PC-9 (cell line): ENCODE results near the gene INO80C. TPM values are rescaled to one million over a fixed set of nuclear protein-coding genes. Genes with fewer than 3 reads are reported as not detected.

Experiments used
- BruUV-seq: library from RNA; stranded (reverse); fragments of 400-500 nt; replicated peaks from 2 replicates; lab custom pipeline; 2021; lab: Mats Ljungman, UMichigan
- CTCF ChIA-PET: fragments of 300-600 bp; sonication (Branson Sonifier 250); formaldehyde crosslinking; loops from one replicate; lab custom pipeline; 2022; ENCODE audit warnings: antibody characterized with exemption; lab: Charles Lee
- POLR2A ChIA-PET: fragments of 300-600 bp; sonication (Branson Sonifier 250); formaldehyde crosslinking; loops from one replicate; lab custom pipeline; 2022; ENCODE audit warnings: antibody characterized with exemption; ENCODE audit not compliant: unreplicated experiment; lab: Charles Lee
- DNase-seq, 2 experiments: peaks; one replicate each; pipeline versions ENCODE4 v3.0.0 to v3.0.0-alpha.2; 2015 to 2022; ENCODE audit warnings: mixed read lengths in 1 of 2
- H2AFZ ChIP-seq: fragments of 200-600 bp; sonication (generic); 2 replicates; pipeline ENCODE4 v1.8.1; 2017; ENCODE audit warnings: antibody characterized with exemption
- H3F3A ChIP-seq: fragments of 200-600 bp; sonication (generic); 2 replicates; pipeline ENCODE4 v1.8.1; 2017; ENCODE audit warnings: antibody characterized with exemption, mild to moderate bottlenecking, low read depth; ENCODE audit not compliant: insufficient read depth
- H3K27ac ChIP-seq: fragments of 200-600 bp; sonication (generic); 2 replicates; pipeline ENCODE4 v1.6.1; 2016; ENCODE audit warnings: mixed run types
- H3K27me3 ChIP-seq: fragments of 200-600 bp; sonication (generic); 2 replicates; pipeline ENCODE4 v1.6.1; 2016; ENCODE audit warnings: low read depth, mixed run types; ENCODE audit not compliant: insufficient read depth
- H3K36me3 ChIP-seq: fragments of 200-600 bp; sonication (generic); 2 replicates; pipeline ENCODE4 v1.6.1; 2016; ENCODE audit warnings: low read depth, mixed run types
- H3K4me1 ChIP-seq: fragments of 200-600 bp; sonication (generic); replicated peaks from 2 replicates; pipeline ENCODE4 v1.6.1; 2016; ENCODE audit warnings: mixed run types; ENCODE audit not compliant: insufficient read depth
- H3K4me2 ChIP-seq: fragments of 200-600 bp; sonication (generic); 2 replicates; pipeline ENCODE4 v1.6.1; 2017; ENCODE audit warnings: mixed run types
- H3K4me3 ChIP-seq: fragments of 200-600 bp; sonication (generic); 2 replicates; pipeline ENCODE4 v1.6.1; 2016; ENCODE audit warnings: mixed run types
- H3K79me2 ChIP-seq: fragments of 200-600 bp; sonication (generic); 2 replicates; pipeline ENCODE4 v1.6.1; 2017; ENCODE audit warnings: low read depth, mixed run types
- H3K9me2 ChIP-seq: fragments of 200-600 bp; sonication (generic); 2 replicates; pipeline ENCODE4 v1.8.1; 2017; ENCODE audit warnings: mild to moderate bottlenecking; ENCODE audit not compliant: insufficient read depth
- H3K9me3 ChIP-seq: fragments of 200-600 bp; sonication (generic); 2 replicates; pipeline ENCODE4 v1.8.1; 2016; ENCODE audit warnings: low read depth; ENCODE audit not compliant: insufficient read depth
- H4K20me1 ChIP-seq: fragments of 200-600 bp; sonication (generic); 2 replicates; pipeline ENCODE4 v1.8.1; 2017; ENCODE audit not compliant: insufficient read depth
- CTCF ChIP-seq: fragments of 200-600 bp; sonication (generic); conservative IDR thresholded peaks from 2 replicates; pipeline ENCODE4 v1.6.1; 2017; ENCODE audit warnings: mixed run types, antibody characterized with exemption, mild to moderate bottlenecking, moderate library complexity
- EZH2 ChIP-seq: fragments of 200-600 bp; sonication (generic); IDR thresholded peaks from 2 replicates; pipeline ENCODE4 v1.8.0; 2017; ENCODE audit warnings: antibody characterized with exemption, low read depth
- intact Hi-C: fragments of 100-400 bp; cut with micrococcal nuclease; formaldehyde crosslinking; loops from one replicate; pipeline ENCODE4 v1.10.0; 2022; ENCODE audit not compliant: unreplicated experiment
- total RNA-seq: library from RNA; stranded (reverse); gene quantifications from 2 replicates; pipeline ENCODE4 v1.2.3, GENCODE V29; 2021

The INO80C gene
- total RNA-seq, 1 experiment from 2014 or later = 29.5 TPM

GRCh38 chr18:35535297-35535696 is 37.5 kb upstream of the INO80C start:
- no peak overlapping the region; the same call in 1 of the 2 replicates for H2AFZ ChIP-seq
- BruUV-seq = no TSS peak
- no peaks in the 10 kb centered on the region for H3F3A ChIP-seq
- no peaks in the 10 kb centered on the region for H3K9me2 ChIP-seq
- intact Hi-C loops = no loop called here
- no peak overlapping the region for H3K27ac ChIP-seq
- H3K4me1 ChIP-seq = no peaks in the 10 kb centered on the region
- no peaks in the 10 kb centered on the region for H3K9me3 ChIP-seq
- CTCF ChIA-PET = no interaction called here
- H3K79me2 ChIP-seq = no peaks in the 10 kb centered on the region
- POLR2A ChIA-PET = no interaction called here
- no peak for DNase-seq
- no peaks in the 10 kb centered on the region for H3K27me3 ChIP-seq
- H3K36me3 ChIP-seq = no peaks in the 10 kb centered on the region
- no peak for TF ChIP-seq EZH2
- no peak for TF ChIP-seq CTCF
- H3K4me3 ChIP-seq = no peak overlapping the region
- no peak overlapping the region for H3K4me2 ChIP-seq
- no peaks in the 10 kb centered on the region for H4K20me1 ChIP-seq

GRCh38 chr18:35533916-35534405 is 36.2 kb upstream of the INO80C start:
- DNase-seq = no peak
- no peak overlapping the region for H2AFZ ChIP-seq
- ChIA-PET CTCF (no interaction called here), POLR2A (no interaction called here)
- no peaks in the 10 kb centered on the region for H3K4me1 ChIP-seq
- H3K79me2 ChIP-seq = no peaks in the 10 kb centered on the region
- intact Hi-C loops = no loop called here
- H3K27me3 ChIP-seq = no peaks in the 10 kb centered on the region
- H3K4me3 ChIP-seq = no peak overlapping the region
- BruUV-seq = no TSS peak
- H3K9me3 ChIP-seq = no peaks in the 10 kb centered on the region
- no peaks in the 10 kb centered on the region for H3K9me2 ChIP-seq
- no peak overlapping the region for H3K27ac ChIP-seq
- no peak overlapping the region for H3K4me2 ChIP-seq
- H4K20me1 ChIP-seq = no peaks in the 10 kb centered on the region
- TF ChIP-seq EZH2 (no peak), CTCF (no peak)
- H3K36me3 ChIP-seq = no peaks in the 10 kb centered on the region
- no peaks in the 10 kb centered on the region for H3F3A ChIP-seq

GRCh38 chr18:35528749-35529274 is 31.1 kb upstream of the INO80C start:
- H3K9me2 ChIP-seq = no peaks in the 10 kb centered on the region
- no peaks in the 10 kb centered on the region for H3K79me2 ChIP-seq
- H4K20me1 ChIP-seq = no peaks in the 10 kb centered on the region
- DNase-seq = no peak
- no TSS peak for BruUV-seq
- no peak overlapping the region for H3K4me2 ChIP-seq
- H2AFZ ChIP-seq = no peak overlapping the region
- H3K4me3 ChIP-seq = no peak overlapping the region
- H3K9me3 ChIP-seq = no peaks in the 10 kb centered on the region
- no peak for TF ChIP-seq CTCF
- TF ChIP-seq EZH2 = no peak
- intact Hi-C loops = no loop called here
- H3K4me1 ChIP-seq = peaks cover 14% of the 10 kb centered on the region
- H3F3A ChIP-seq = no peaks in the 10 kb centered on the region
- ChIA-PET POLR2A (no interaction called here), CTCF (no interaction called here)
- no peaks in the 10 kb centered on the region for H3K27me3 ChIP-seq
- H3K36me3 ChIP-seq = no peaks in the 10 kb centered on the region
- no peak overlapping the region for H3K27ac ChIP-seq
